ENCODE data around the gene NKX3-2.

Gene NKX3-2

GRCh38 chr4:13530823-13531624 is 13.3 kb downstream of the NKX3-2 start:
- no peak for DNase-seq

GRCh38 chr4:13529128-13529919 is 15.0 kb downstream of the NKX3-2 start:
- no peak for DNase-seq

GRCh38 chr4:13528821-13529127 is 15.5 kb downstream of the NKX3-2 start:
- no peak for DNase-seq

GRCh38 chr4:13527981-13528820 is 16.1 kb downstream of the NKX3-2 start:
- no peak for DNase-seq

- DNase-seq = no peak
These were observed 16.9 kb downstream of the NKX3-2 start for GRCh38 chr4:13527192-13527980.

GRCh38 chr4:13526658-13527057 is 17.6 kb downstream of the NKX3-2 start:
- no peak for DNase-seq

- no peak for DNase-seq
These were observed 18.6 kb downstream of the NKX3-2 start for GRCh38 chr4:13525606-13526281.

GRCh38 chr4:13524504-13525243 is 19.6 kb downstream of the NKX3-2 start:
- DNase-seq = no peak

GRCh38 chr4:13523591-13524503 is 20.5 kb downstream of the NKX3-2 start:
- no peak for DNase-seq

- no peak for DNase-seq
These were observed 21.2 kb downstream of the NKX3-2 start for GRCh38 chr4:13523105-13523477.

GRCh38 chr4:13522282-13523104 is 21.8 kb downstream of the NKX3-2 start:
- DNase-seq = no peak

- no peak for DNase-seq
These were observed 23.3 kb downstream of the NKX3-2 start for GRCh38 chr4:13521047-13521446.

- DNase-seq = no peak
These were observed 27.9 kb downstream of the NKX3-2 start for GRCh38 chr4:13516315-13516860.

GRCh38 chr4:13515268-13515667 is 29.0 kb downstream of the NKX3-2 start:
- no peak for DNase-seq

GRCh38 chr4:13514722-13515121 is 29.6 kb downstream of the NKX3-2 start:
- no peak for DNase-seq

GRCh38 chr4:13511101-13511500 is 33.2 kb downstream of the NKX3-2 start:
- DNase-seq = no peak

- no peak for DNase-seq
These were observed 34.9 kb downstream of the NKX3-2 start for GRCh38 chr4:13509442-13509841.

GRCh38 chr4:13504374-13504773 is 39.9 kb downstream of the NKX3-2 start:
- DNase-seq = no peak

- no peak for DNase-seq
These were observed 45.8 kb downstream of the NKX3-2 start for GRCh38 chr4:13498469-13498868.
